Naive B cell (primary cell): Measurements from ENCODE around the gene EGFR. TPM values are rescaled to one million over a fixed set of nuclear protein-coding genes. Genes with fewer than 3 reads are reported as not detected.
A peak's percentile ranks its signal among the peaks of the same experiment; 100 is the strongest.

ENCODE experiments used
- ATAC-seq, 2 donors: fragments of 150-1000 bp; cut with Tn5 transposase; 2 replicates each; pipeline ENCODE4 v1.10.0; 2021; ENCODE audit warnings: low read depth in 2 of 2, mild to moderate bottlenecking in 2 of 2, moderate library complexity in 2 of 2
- DNase-seq: peaks from one replicate; pipeline ENCODE4 v3.0.0; 2022
- H3K27ac Mint-ChIP-seq, 6 donors: one replicate each; pipeline ENCODE4 v1.8.0; 2020 to 2022; ENCODE audit warnings: mild to moderate bottlenecking in 6 of 6, mixed read lengths in 6 of 6, moderate library complexity in 5 of 6, inconsistent platforms in 2 of 6
- H3K27me3 Mint-ChIP-seq, 3 donors: one replicate each; pipeline ENCODE4 v1.8.0; 2021 to 2022; ENCODE audit warnings: mixed read lengths in 3 of 3, mild to moderate bottlenecking in 1 of 3
- H3K36me3 Mint-ChIP-seq, 2 donors: one replicate each; pipeline ENCODE4 v1.8.0; 2020 to 2022; ENCODE audit warnings: mixed read lengths in 2 of 2, inconsistent platforms in 1 of 2, mild to moderate bottlenecking in 1 of 2
- H3K4me1 Mint-ChIP-seq, 3 donors: one replicate each; pipeline ENCODE4 v1.8.0; 2020 to 2022; ENCODE audit warnings: mixed read lengths in 3 of 3, inconsistent platforms in 1 of 3, mild to moderate bottlenecking in 1 of 3, moderate library complexity in 1 of 3
- H3K4me3 Mint-ChIP-seq, 8 donors: one replicate each; pipeline ENCODE4 v1.8.0; 2020 to 2022; ENCODE audit warnings: mild to moderate bottlenecking in 8 of 8, mixed read lengths in 8 of 8, moderate library complexity in 8 of 8, inconsistent platforms in 2 of 8
- H3K9me3 Mint-ChIP-seq, 7 donors: one replicate each; pipeline ENCODE4 v1.8.0; 2020 to 2022; ENCODE audit warnings: mixed read lengths in 7 of 7, mild to moderate bottlenecking in 5 of 7, inconsistent platforms in 2 of 7, moderate library complexity in 1 of 7
- polyA plus RNA-seq, 6 donors: library from polyadenylated mRNA; unstranded; fragments of 300-500 nt; fragmentation: Illumina TruSeq; gene quantifications; one replicate each; pipeline ENCODE4 v1.2.3, GENCODE V29; 2021; ENCODE audit warnings: low read depth in 6 of 6

The EGFR gene
- polyA plus RNA-seq, 6 donors from 2014 or later: not detected

GRCh38 chr7:55251313-55251712 lies 232.5 kb downstream of the EGFR start:
- DNase-seq (no peak), ATAC-seq (no peak)
- Mint-ChIP-seq H3K4me3 (no peak overlapping the region), H3K36me3 (peaks cover 0 to 5% of the 10 kb centered on the region in 2 donors), H3K9me3 (no peaks in the 10 kb centered on the region), H3K27ac (no peak overlapping the region), H3K27me3 (peaks cover 30 to 72% (median 58%) of the 10 kb centered on the region in 3 donors), H3K4me1 (peaks cover 4 to 10% (median 7%) of the 10 kb centered on the region in 3 donors)

GRCh38 chr7:55251911-55252310 lies 233.1 kb downstream of the EGFR start:
- Mint-ChIP-seq H3K27me3 (peaks cover 36 to 78% (median 64%) of the 10 kb centered on the region in 3 donors), H3K36me3 (peaks cover 0 to 6% of the 10 kb centered on the region in 2 donors), H3K27ac (no peak overlapping the region), H3K9me3 (no peaks in the 10 kb centered on the region), H3K4me1 (peaks cover 4 to 10% (median 7%) of the 10 kb centered on the region in 3 donors), H3K4me3 (no peak overlapping the region)
- ATAC-seq (no peak), DNase-seq (no peak)

GRCh38 chr7:55252386-55252785 lies 233.6 kb downstream of the EGFR start:
- peaks cover 4 to 10% (median 7%) of the 10 kb centered on the region in 3 donors for H3K4me1 Mint-ChIP-seq
- DNase-seq (no peak), ATAC-seq (no peak)
- peaks cover 0 to 6% of the 10 kb centered on the region in 2 donors for H3K36me3 Mint-ChIP-seq
- H3K9me3 Mint-ChIP-seq: no peaks in the 10 kb centered on the region
- no peak overlapping the region for H3K27ac Mint-ChIP-seq
- H3K4me3 Mint-ChIP-seq: no peak overlapping the region
- peaks cover 40 to 83% (median 69%) of the 10 kb centered on the region in 3 donors for H3K27me3 Mint-ChIP-seq

GRCh38 chr7:55253188-55253587 lies 234.4 kb downstream of the EGFR start:
- H3K27me3 Mint-ChIP-seq: peaks cover 40 to 84% (median 69%) of the 10 kb centered on the region in 3 donors
- ATAC-seq (no peak), DNase-seq (no peak)
- H3K27ac Mint-ChIP-seq: no peak overlapping the region
- H3K36me3 Mint-ChIP-seq: peaks cover 0 to 6% of the 10 kb centered on the region in 2 donors
- H3K9me3 Mint-ChIP-seq: no peaks in the 10 kb centered on the region
- peaks cover 4 to 10% (median 7%) of the 10 kb centered on the region in 3 donors for H3K4me1 Mint-ChIP-seq
- peak overlapping the region in 2 of 8 donors; percentile 24 to 30 for H3K4me3 Mint-ChIP-seq

- H3K27me3 Mint-ChIP-seq: peaks cover 40 to 77% (median 64%) of the 10 kb centered on the region in 3 donors
These were observed 235.4 kb downstream of the EGFR start for GRCh38 chr7:55254242-55254595.

GRCh38 chr7:55254596-55255495 lies 236.0 kb downstream of the EGFR start:
- ATAC-seq: peak; percentile 45 to 71
- Mint-ChIP-seq H3K4me1 (peaks cover 4 to 10% (median 7%) of the 10 kb centered on the region in 3 donors), H3K27ac (peak overlapping the region in 1 of 6 donors; percentile 94), H3K27me3 (peaks cover 40 to 75% (median 66%) of the 10 kb centered on the region in 3 donors), H3K36me3 (peaks cover 0 to 6% of the 10 kb centered on the region in 2 donors), H3K9me3 (no peaks in the 10 kb centered on the region), H3K4me3 (peak overlapping the region; percentile 55 to 88 (median 85))
- DNase-seq: peak; percentile 4

More at GRCh38 chr7:55254242-55254595, 235.4 kb downstream of the EGFR start:
- Mint-ChIP-seq H3K27ac (no peak overlapping the region), H3K4me3 (peak overlapping the region in 6 of 8 donors; percentile 30 to 70 (median 56)), H3K36me3 (peaks cover 0 to 6% of the 10 kb centered on the region in 2 donors), H3K4me1 (peaks cover 4 to 10% (median 7%) of the 10 kb centered on the region in 3 donors), H3K9me3 (no peaks in the 10 kb centered on the region)
- DNase-seq (no peak), ATAC-seq (no peak)

- Mint-ChIP-seq H3K27ac (peak overlapping the region in 2 of 6 donors; percentile 42 to 94), H3K4me3 (peak overlapping the region; percentile 55 to 88 (median 85)), H3K27me3 (peaks cover 40 to 74% (median 69%) of the 10 kb centered on the region in 3 donors), H3K36me3 (peaks cover 0 to 6% of the 10 kb centered on the region in 2 donors), H3K9me3 (no peaks in the 10 kb centered on the region), H3K4me1 (peaks cover 4 to 10% (median 7%) of the 10 kb centered on the region in 3 donors)
- peak; percentile 36 for DNase-seq
- ATAC-seq: peak; percentile 82 to 86
These were observed 237.0 kb downstream of the EGFR start for GRCh38 chr7:55255496-55256445.

- DNase-seq (no peak), ATAC-seq (no peak)
- Mint-ChIP-seq H3K36me3 (peaks cover 0 to 6% of the 10 kb centered on the region in 2 donors), H3K4me3 (no peak overlapping the region), H3K27me3 (peaks cover 38 to 70% (median 68%) of the 10 kb centered on the region in 3 donors), H3K9me3 (no peaks in the 10 kb centered on the region), H3K27ac (no peak overlapping the region), H3K4me1 (peaks cover 4 to 10% (median 7%) of the 10 kb centered on the region in 3 donors)
These were observed 239.8 kb downstream of the EGFR start for GRCh38 chr7:55258631-55259030.

- Mint-ChIP-seq H3K4me1 (peaks cover 4 to 9% (median 7%) of the 10 kb centered on the region in 3 donors), H3K27me3 (peaks cover 32 to 58% (median 57%) of the 10 kb centered on the region in 3 donors), H3K36me3 (peaks cover 0 to 6% of the 10 kb centered on the region in 2 donors), H3K9me3 (no peaks in the 10 kb centered on the region), H3K27ac (no peak overlapping the region), H3K4me3 (no peak overlapping the region)
- ATAC-seq (no peak), DNase-seq (no peak)
These were observed 241.4 kb downstream of the EGFR start for GRCh38 chr7:55260171-55260570.

GRCh38 chr7:55260676-55261385 lies 242.0 kb downstream of the EGFR start:
- H3K4me1 Mint-ChIP-seq: peaks cover 0 to 4% (median under 1%) of the 10 kb centered on the region in 3 donors
- no peak overlapping the region for H3K27ac Mint-ChIP-seq
- H3K36me3 Mint-ChIP-seq: peaks cover 0 to 6% of the 10 kb centered on the region in 2 donors
- H3K9me3 Mint-ChIP-seq: no peaks in the 10 kb centered on the region
- ATAC-seq (no peak), DNase-seq (no peak)
- peaks cover 26 to 51% (median 51%) of the 10 kb centered on the region in 3 donors for H3K27me3 Mint-ChIP-seq
- no peak overlapping the region for H3K4me3 Mint-ChIP-seq
